HPDE6-E6E7 (cell line): Measurements from ENCODE around the gene CCDC7.
"Not testable (repeated sequence)": the region's sequence is repeated elsewhere in the genome, so short reads cannot be mapped to it uniquely, and the experiment has no call there.

Experiments
- DNase-seq: peaks from one replicate; pipeline ENCODE4 v3.0.0; 2011; ENCODE audit warnings: missing footprints; ENCODE audit errors: extremely low spot score

Gene CCDC7

GRCh38 chr10:32454148-32454547 is 8.2 kb downstream of the CCDC7 start:
- DNase-seq: no peak

- DNase-seq: no peak
Measured at GRCh38 chr10:32459051-32459698, 13.2 kb downstream of the CCDC7 start.

GRCh38 chr10:32461203-32461602 is 15.3 kb downstream of the CCDC7 start:
- DNase-seq: no peak

- DNase-seq: no peak
Measured at GRCh38 chr10:32471232-32471631, 25.3 kb downstream of the CCDC7 start.

- no peak for DNase-seq
Measured at GRCh38 chr10:32477499-32477898, 31.6 kb downstream of the CCDC7 start.

- no peak for DNase-seq
Measured at GRCh38 chr10:32481606-32482005, 35.7 kb downstream of the CCDC7 start.

- not testable (repeated sequence) for DNase-seq
Measured at GRCh38 chr10:32483019-32483502, 37.1 kb downstream of the CCDC7 start.

- not testable (repeated sequence) for DNase-seq
Measured at GRCh38 chr10:32488038-32488437, 42.1 kb downstream of the CCDC7 start.

GRCh38 chr10:32489158-32489557 is 43.2 kb downstream of the CCDC7 start:
- no peak for DNase-seq

GRCh38 chr10:32489901-32490300 is 44.0 kb downstream of the CCDC7 start:
- DNase-seq: no peak

- not testable (repeated sequence) for DNase-seq
Measured at GRCh38 chr10:32494562-32494961, 48.6 kb downstream of the CCDC7 start.

GRCh38 chr10:32500136-32500535 is 54.2 kb downstream of the CCDC7 start:
- not testable (repeated sequence) for DNase-seq

GRCh38 chr10:32501906-32502305 is 56.0 kb downstream of the CCDC7 start:
- no peak for DNase-seq

GRCh38 chr10:32505762-32506420 is 60.0 kb downstream of the CCDC7 start:
- DNase-seq: not testable (repeated sequence)

- no peak for DNase-seq
Measured at GRCh38 chr10:32511599-32511998, 65.7 kb downstream of the CCDC7 start.

GRCh38 chr10:32516567-32517495 is 70.9 kb downstream of the CCDC7 start:
- no peak for DNase-seq

- DNase-seq: no peak
Measured at GRCh38 chr10:32530231-32530630, 84.3 kb downstream of the CCDC7 start.

GRCh38 chr10:32538256-32538655 is 92.3 kb downstream of the CCDC7 start:
- DNase-seq: no peak

- no peak for DNase-seq
Measured at GRCh38 chr10:32540691-32541470, 94.9 kb downstream of the CCDC7 start.

GRCh38 chr10:32548208-32548607 is 102.3 kb downstream of the CCDC7 start:
- no peak for DNase-seq

- no peak for DNase-seq
Measured at GRCh38 chr10:32556783-32557395, 110.9 kb downstream of the CCDC7 start.
